HG03575 (cell line): Measurements from ENCODE around the gene ELMOD1.
A peak's percentile ranks its signal among the peaks of the same experiment; 100 is the strongest.
"Not testable (repeated sequence)": the region's sequence is repeated elsewhere in the genome, so short reads cannot be mapped to it uniquely, and the experiment has no call there.

Experiments used
- ATAC-seq: cut with Tn5 transposase; IDR thresholded peaks from one replicate; pipeline ENCODE4 v1.9.1; 2021; ENCODE audit not compliant: unreplicated experiment, insufficient number of reproducible peaks, low FRiP score; ENCODE audit errors: extremely low read depth

The ELMOD1 gene

GRCh38 chr11:107590460-107591377 lies at the start of gene ELMOD1:
Gene ELMOD1, plus strand, starts transcription at chr11:107591147. Its CDS starts 27,043 bp downstream, at chr11:107618190.
- ATAC-seq: no peak

GRCh38 chr11:107545101-107545514 lies 45.8 kb upstream of the ELMOD1 start:
- no peak for ATAC-seq

GRCh38 chr11:107547961-107548360 lies 43.0 kb upstream of the ELMOD1 start:
- no peak for ATAC-seq

- ATAC-seq: no peak
These were observed 41.5 kb upstream of the ELMOD1 start for GRCh38 chr11:107549253-107549953.

GRCh38 chr11:107549954-107550285 lies 41.0 kb upstream of the ELMOD1 start:
- no peak for ATAC-seq

GRCh38 chr11:107550304-107550703 lies 40.6 kb upstream of the ELMOD1 start:
- no peak for ATAC-seq

- ATAC-seq: no peak
These were observed 29.3 kb upstream of the ELMOD1 start for GRCh38 chr11:107561688-107562087.

- no peak for ATAC-seq
These were observed 28.2 kb upstream of the ELMOD1 start for GRCh38 chr11:107562647-107563208.

- ATAC-seq: peak; percentile 29
These were observed 27.2 kb upstream of the ELMOD1 start for GRCh38 chr11:107563702-107564101.

- no peak for ATAC-seq
These were observed 26.1 kb upstream of the ELMOD1 start for GRCh38 chr11:107564877-107565218.

GRCh38 chr11:107565219-107565937 lies 25.6 kb upstream of the ELMOD1 start, which contains the start of gene ALKBH8:
Gene ALKBH8, minus strand, starts transcription at chr11:107565735. Its CDS starts 4,842 bp downstream, at chr11:107560893.
- ATAC-seq: peak; percentile 34

- ATAC-seq: not testable (repeated sequence)
These were observed 24.9 kb upstream of the ELMOD1 start for GRCh38 chr11:107565955-107566501.

GRCh38 chr11:107566569-107566968 lies 24.4 kb upstream of the ELMOD1 start:
- no peak for ATAC-seq

GRCh38 chr11:107567739-107568335 lies 23.1 kb upstream of the ELMOD1 start:
- no peak for ATAC-seq

GRCh38 chr11:107570015-107570414 lies 20.9 kb upstream of the ELMOD1 start:
- ATAC-seq: no peak

- no peak for ATAC-seq
These were observed 17.5 kb upstream of the ELMOD1 start for GRCh38 chr11:107573438-107573837.

GRCh38 chr11:107576497-107577345 lies 14.2 kb upstream of the ELMOD1 start:
- not testable (repeated sequence) for ATAC-seq

GRCh38 chr11:107577346-107577711 lies 13.6 kb upstream of the ELMOD1 start:
- no peak for ATAC-seq
